Measurements from ENCODE around the gene GCFC2.
"Not testable (repeated sequence)": the region's sequence is repeated elsewhere in the genome, so short reads cannot be mapped to it uniquely, and the experiment has no call there.

Gene GCFC2

GRCh38 chr2:75709297-75709696 lies 1.4 kb downstream of the GCFC2 start:
- H3K9me3 ChIP-seq (ENCODE audit: insufficient read depth, low read length) = no peaks in the 10 kb centered on the region
- no peaks in the 10 kb centered on the region for H3K4me1 ChIP-seq (ENCODE audit: insufficient read depth, insufficient read length)
- H3K27me3 ChIP-seq (ENCODE audit: insufficient read depth, insufficient read length) = no peaks in the 10 kb centered on the region
- no peak for DNase-seq (ENCODE audit: low read depth, low spot score)
- peak overlapping the region; percentile 13 for H3K9ac ChIP-seq (ENCODE audit: insufficient read length, low read depth)
- H3K4me3 ChIP-seq (ENCODE audit: insufficient read length, low read depth) = no peak overlapping the region
- TF ChIP-seq YY1 (IDR thresholded peaks at IDR 0.05; ENCODE audit: insufficient read depth, insufficient read length) = no peak
- TF ChIP-seq ZNF274 (IDR thresholded peaks at IDR 0.05; ENCODE audit: low read depth, low read length) = no peak
- TF ChIP-seq SUZ12 (IDR thresholded peaks at IDR 0.05; ENCODE audit: extremely low read depth, insufficient read depth, insufficient read length) = no peak
- H3K36me3 ChIP-seq (ENCODE audit: insufficient read depth, insufficient read length, low read length) = peaks cover 18% of the 10 kb centered on the region

- TF ChIP-seq ZNF274 (IDR thresholded peaks at IDR 0.05; ENCODE audit: low read depth, low read length) (no peak), YY1 (IDR thresholded peaks at IDR 0.05; ENCODE audit: insufficient read depth, insufficient read length) (no peak)
- H3K4me1 ChIP-seq (ENCODE audit: insufficient read depth, insufficient read length) = no peaks in the 10 kb centered on the region
- no peak overlapping the region for H3K4me3 ChIP-seq (ENCODE audit: insufficient read length, low read depth)
Measured at GRCh38 chr2:75707901-75708300, 2.8 kb downstream of the GCFC2 start.

GRCh38 chr2:75705921-75706320 lies 4.8 kb downstream of the GCFC2 start:
- no peaks in the 10 kb centered on the region for H3K4me1 ChIP-seq (ENCODE audit: insufficient read depth, insufficient read length)
- no peak overlapping the region for H3K4me3 ChIP-seq (ENCODE audit: insufficient read length, low read depth)
- no peak for TF ChIP-seq YY1 (IDR thresholded peaks at IDR 0.05; ENCODE audit: insufficient read depth, insufficient read length)
- TF ChIP-seq ZNF274 (IDR thresholded peaks at IDR 0.05; ENCODE audit: low read depth, low read length) = no peak
- TF ChIP-seq SUZ12 (IDR thresholded peaks at IDR 0.05; ENCODE audit: extremely low read depth, insufficient read depth, insufficient read length) = no peak
- peaks cover 37% of the 10 kb centered on the region for H3K36me3 ChIP-seq (ENCODE audit: insufficient read depth, insufficient read length, low read length)
- no peak overlapping the region for H3K9ac ChIP-seq (ENCODE audit: insufficient read length, low read depth)
- DNase-seq (ENCODE audit: low read depth, low spot score) = no peak
- no peaks in the 10 kb centered on the region for H3K9me3 ChIP-seq (ENCODE audit: insufficient read depth, low read length)
- no peaks in the 10 kb centered on the region for H3K27me3 ChIP-seq (ENCODE audit: insufficient read depth, insufficient read length)

More at GRCh38 chr2:75707901-75708300, 2.8 kb downstream of the GCFC2 start:
- Histone ChIP-seq H3K9ac (ENCODE audit: insufficient read length, low read depth) (no peak overlapping the region), H3K27me3 (ENCODE audit: insufficient read depth, insufficient read length) (no peaks in the 10 kb centered on the region), H3K9me3 (ENCODE audit: insufficient read depth, low read length) (no peaks in the 10 kb centered on the region), H3K36me3 (ENCODE audit: insufficient read depth, insufficient read length, low read length) (peaks cover 27% of the 10 kb centered on the region)
- DNase-seq (ENCODE audit: low read depth, low spot score) = no peak

- DNase-seq (ENCODE audit: low read depth, low spot score) = no peak
- Histone ChIP-seq H3K9ac (ENCODE audit: insufficient read length, low read depth) (no peak overlapping the region), H3K4me3 (ENCODE audit: insufficient read length, low read depth) (no peak overlapping the region), H3K27me3 (ENCODE audit: insufficient read depth, insufficient read length) (no peaks in the 10 kb centered on the region), H3K9me3 (ENCODE audit: insufficient read depth, low read length) (no peaks in the 10 kb centered on the region), H3K4me1 (ENCODE audit: insufficient read depth, insufficient read length) (no peaks in the 10 kb centered on the region), H3K36me3 (ENCODE audit: insufficient read depth, insufficient read length, low read length) (peaks cover 51% of the 10 kb centered on the region)
- TF ChIP-seq SUZ12 (IDR thresholded peaks at IDR 0.05; ENCODE audit: extremely low read depth, insufficient read depth, insufficient read length) = no peak
- no peak for TF ChIP-seq YY1 (IDR thresholded peaks at IDR 0.05; ENCODE audit: insufficient read depth, insufficient read length)
- no peak for TF ChIP-seq ZNF274 (IDR thresholded peaks at IDR 0.05; ENCODE audit: low read depth, low read length)
Measured at GRCh38 chr2:75703589-75704287, 7.0 kb downstream of the GCFC2 start.

- Histone ChIP-seq H3K9ac (ENCODE audit: insufficient read length, low read depth) (no peak overlapping the region), H3K4me1 (ENCODE audit: insufficient read depth, insufficient read length) (no peaks in the 10 kb centered on the region), H3K9me3 (ENCODE audit: insufficient read depth, low read length) (no peaks in the 10 kb centered on the region), H3K27me3 (ENCODE audit: insufficient read depth, insufficient read length) (no peaks in the 10 kb centered on the region), H3K36me3 (ENCODE audit: insufficient read depth, insufficient read length, low read length) (peaks cover 56% of the 10 kb centered on the region), H3K4me3 (ENCODE audit: insufficient read length, low read depth) (no peak overlapping the region)
- no peak for DNase-seq (ENCODE audit: low read depth, low spot score)
- TF ChIP-seq YY1 (IDR thresholded peaks at IDR 0.05; ENCODE audit: insufficient read depth, insufficient read length) (no peak), SUZ12 (IDR thresholded peaks at IDR 0.05; ENCODE audit: extremely low read depth, insufficient read depth, insufficient read length) (no peak), ZNF274 (IDR thresholded peaks at IDR 0.05; ENCODE audit: low read depth, low read length) (no peak)
Measured at GRCh38 chr2:75702593-75702992, 8.1 kb downstream of the GCFC2 start.

GRCh38 chr2:75698918-75699317 lies 11.8 kb downstream of the GCFC2 start:
- H3K9me3 ChIP-seq (ENCODE audit: insufficient read depth, low read length) = no peaks in the 10 kb centered on the region
- H3K36me3 ChIP-seq (ENCODE audit: insufficient read depth, insufficient read length, low read length) = peaks cover 55% of the 10 kb centered on the region
- no peak overlapping the region for H3K4me3 ChIP-seq (ENCODE audit: insufficient read length, low read depth)
- H3K4me1 ChIP-seq (ENCODE audit: insufficient read depth, insufficient read length) = no peaks in the 10 kb centered on the region
- DNase-seq (ENCODE audit: low read depth, low spot score) = no peak
- H3K27me3 ChIP-seq (ENCODE audit: insufficient read depth, insufficient read length) = no peaks in the 10 kb centered on the region
- H3K9ac ChIP-seq (ENCODE audit: insufficient read length, low read depth) = no peak overlapping the region
- TF ChIP-seq SUZ12 (IDR thresholded peaks at IDR 0.05; ENCODE audit: extremely low read depth, insufficient read depth, insufficient read length) (no peak), YY1 (IDR thresholded peaks at IDR 0.05; ENCODE audit: insufficient read depth, insufficient read length) (no peak), ZNF274 (IDR thresholded peaks at IDR 0.05; ENCODE audit: low read depth, low read length) (no peak)

- Histone ChIP-seq H3K9me3 (ENCODE audit: insufficient read depth, low read length) (no peaks in the 10 kb centered on the region), H3K36me3 (ENCODE audit: insufficient read depth, insufficient read length, low read length) (peaks cover 37% of the 10 kb centered on the region), H3K9ac (ENCODE audit: insufficient read length, low read depth) (no peak overlapping the region), H3K4me1 (ENCODE audit: insufficient read depth, insufficient read length) (no peaks in the 10 kb centered on the region), H3K27me3 (ENCODE audit: insufficient read depth, insufficient read length) (no peaks in the 10 kb centered on the region), H3K4me3 (ENCODE audit: insufficient read length, low read depth) (no peak overlapping the region)
- DNase-seq (ENCODE audit: low read depth, low spot score) = no peak
- TF ChIP-seq YY1 (IDR thresholded peaks at IDR 0.05; ENCODE audit: insufficient read depth, insufficient read length) = no peak
- TF ChIP-seq ZNF274 (IDR thresholded peaks at IDR 0.05; ENCODE audit: low read depth, low read length) = no peak
- TF ChIP-seq SUZ12 (IDR thresholded peaks at IDR 0.05; ENCODE audit: extremely low read depth, insufficient read depth, insufficient read length) = no peak
Measured at GRCh38 chr2:75688196-75688595, 22.5 kb downstream of the GCFC2 start.

GRCh38 chr2:75683430-75683829 lies 27.3 kb downstream of the GCFC2 start:
- not testable (repeated sequence) for DNase-seq (ENCODE audit: low read depth, low spot score); H3K4me1 ChIP-seq (ENCODE audit: insufficient read depth, insufficient read length); H3K4me3 ChIP-seq (ENCODE audit: insufficient read length, low read depth); H3K27me3 ChIP-seq (ENCODE audit: insufficient read depth, insufficient read length); H3K9me3 ChIP-seq (ENCODE audit: insufficient read depth, low read length); H3K9ac ChIP-seq (ENCODE audit: insufficient read length, low read depth)
- peaks cover 38% of the 10 kb centered on the region for H3K36me3 ChIP-seq (ENCODE audit: insufficient read depth, insufficient read length, low read length)
